HPDE6-E6E7 (cell line): Measurements from ENCODE around the gene GGA1.
"Not testable (repeated sequence)": the region's sequence is repeated elsewhere in the genome, so short reads cannot be mapped to it uniquely, and the experiment has no call there.

Experiments used
- DNase-seq: peaks from one replicate; pipeline ENCODE4 v3.0.0; 2011; ENCODE audit warnings: missing footprints; ENCODE audit errors: extremely low spot score

GGA1 gene

GRCh38 chr22:37570661-37570976 lies 38.0 kb upstream of the GGA1 start:
- DNase-seq = no peak

DNA sequence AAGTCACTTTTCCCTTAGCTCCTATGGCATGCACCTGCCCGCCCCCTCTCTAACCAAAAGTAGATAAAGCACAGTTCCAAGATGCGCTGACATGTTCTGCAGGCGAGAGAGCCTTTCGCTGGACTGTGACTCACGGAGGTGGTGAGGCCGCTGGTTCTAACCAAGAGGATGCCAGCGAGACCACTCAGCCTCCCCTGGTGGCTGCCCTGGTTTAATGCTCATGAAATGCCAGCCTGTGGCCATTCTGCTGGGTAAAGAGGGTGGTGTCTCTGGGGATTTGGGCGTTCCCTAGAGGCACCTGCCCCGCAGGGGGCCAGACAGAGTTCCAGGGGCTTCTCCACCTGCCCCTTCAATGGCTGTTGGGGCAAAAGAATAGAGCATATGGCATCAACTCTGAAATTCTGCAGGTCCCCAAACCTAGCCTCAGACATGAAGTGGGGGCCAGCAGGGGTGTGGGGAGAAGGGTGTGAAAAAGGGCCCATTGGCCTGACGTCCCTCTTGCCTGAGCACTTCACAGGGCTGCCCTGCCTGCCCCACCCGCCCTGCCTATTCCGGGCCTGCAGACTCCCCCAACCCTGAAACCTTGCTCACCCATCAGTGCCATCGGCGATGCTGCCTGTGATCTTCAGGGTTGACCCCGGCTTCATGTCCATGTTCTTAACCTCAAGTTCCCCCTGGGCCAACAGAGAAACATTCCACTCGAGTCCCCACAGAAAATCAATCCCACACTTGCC lies 37.2 kb upstream of the GGA1 start:
- peak; percentile 66 for DNase-seq

- DNase-seq = no peak
Measured at GRCh38 chr22:37571992-37572373, 36.7 kb upstream of the GGA1 start.

DNA sequence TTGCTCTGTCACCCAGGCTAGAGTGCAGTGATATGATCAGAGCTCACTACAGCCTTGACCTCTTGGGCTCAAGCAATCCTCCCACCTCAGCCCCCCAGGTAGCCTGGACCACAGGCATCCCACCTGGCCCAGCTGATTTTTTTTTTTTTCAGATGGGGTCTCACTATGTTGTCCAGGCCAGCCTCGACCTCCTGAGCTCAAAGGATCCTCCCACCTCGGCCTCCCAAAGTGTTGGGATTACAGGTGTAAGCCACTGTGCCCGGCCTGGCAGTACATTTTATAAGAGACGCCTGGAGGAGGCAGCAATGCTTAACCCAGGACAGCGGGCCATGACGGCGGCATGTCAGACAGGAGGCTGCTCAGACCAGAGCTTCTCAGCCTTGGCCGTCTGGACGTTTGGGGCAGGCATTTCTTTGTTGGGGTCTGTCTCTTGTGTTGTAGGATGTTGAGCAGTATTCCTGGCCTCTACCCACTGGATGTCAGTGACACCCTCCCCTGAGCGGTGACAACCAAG lies 33.1 kb upstream of the GGA1 start:
- DNase-seq = no peak

DNA sequence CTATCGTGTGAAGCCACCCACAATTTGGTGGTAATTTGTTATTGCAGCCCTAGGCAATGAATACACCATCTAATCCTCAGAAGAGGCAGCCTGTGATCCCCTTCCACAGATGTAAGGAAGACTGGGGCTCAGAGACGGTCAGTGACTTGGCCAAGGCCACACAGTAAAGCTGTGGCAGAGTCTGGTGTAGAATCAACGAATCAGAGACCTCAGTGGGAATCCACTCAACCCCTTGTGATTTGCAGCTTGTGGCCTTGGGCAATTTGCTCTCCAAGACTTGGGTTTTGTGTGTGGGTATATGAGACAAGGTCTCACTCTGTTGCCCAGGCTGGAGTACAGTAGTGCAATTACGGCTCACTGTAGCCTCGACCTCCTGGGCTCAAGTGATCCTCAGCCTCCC lies 30.6 kb upstream of the GGA1 start:
- DNase-seq = no peak

DNA sequence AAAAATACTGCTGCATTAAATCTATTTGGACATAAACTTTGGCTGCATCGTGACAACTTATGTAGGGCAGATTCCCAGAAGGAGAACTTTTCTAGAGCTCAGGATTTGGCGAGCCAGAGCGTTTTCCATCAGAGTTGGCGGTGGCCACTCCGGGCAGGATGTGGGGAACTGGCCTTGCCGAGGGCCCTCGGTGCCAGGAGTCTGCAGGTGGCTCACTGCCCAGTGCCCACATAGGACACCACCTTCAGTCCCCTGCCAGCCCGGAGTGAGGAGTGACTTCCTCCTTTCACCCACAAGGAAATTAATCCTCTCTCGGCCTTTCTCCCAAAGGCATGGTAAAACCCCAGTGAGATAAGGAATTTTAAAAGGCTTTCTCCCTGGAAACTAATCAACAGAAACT lies 27.1 kb upstream of the GGA1 start:
- no peak for DNase-seq

- no peak for DNase-seq
Measured at GRCh38 chr22:37582526-37582925, 26.1 kb upstream of the GGA1 start.

DNA sequence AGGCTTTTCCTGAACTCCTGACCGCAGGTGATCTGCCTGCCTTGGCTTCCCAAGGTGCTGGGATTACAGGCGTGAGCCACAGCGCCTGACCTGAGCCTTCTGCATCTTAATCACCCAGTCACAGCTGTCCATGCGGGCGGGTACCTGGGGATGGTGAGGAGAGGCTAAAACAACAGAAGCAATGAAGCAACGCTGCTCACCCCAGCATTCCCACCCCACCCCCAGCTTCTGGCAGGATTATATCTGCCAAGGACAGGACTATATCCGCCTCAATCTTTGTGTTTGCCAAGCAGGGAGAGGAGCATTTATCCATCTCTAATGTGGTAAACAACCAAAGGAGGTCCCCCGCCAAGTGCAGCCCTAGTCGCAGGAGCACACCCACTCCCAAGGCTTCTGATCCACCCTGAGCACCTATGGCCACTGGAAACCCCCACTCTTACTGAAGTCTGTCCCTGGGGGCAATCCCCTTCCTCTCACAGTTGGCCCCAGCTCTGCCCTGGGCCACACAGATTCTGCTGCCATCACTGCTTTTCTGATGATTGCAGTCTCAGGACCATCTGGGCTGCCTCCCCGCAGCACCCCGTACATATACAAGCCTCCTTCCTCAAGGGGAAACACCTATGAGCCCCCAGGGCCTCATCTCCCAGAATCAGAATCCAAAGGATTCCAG lies 20.0 kb upstream of the GGA1 start:
- no peak for DNase-seq

- no peak for DNase-seq
Measured at GRCh38 chr22:37589636-37590035, 19.0 kb upstream of the GGA1 start.

GRCh38 chr22:37591081-37591480 lies 17.6 kb upstream of the GGA1 start:
- DNase-seq = not testable (repeated sequence)

DNA sequence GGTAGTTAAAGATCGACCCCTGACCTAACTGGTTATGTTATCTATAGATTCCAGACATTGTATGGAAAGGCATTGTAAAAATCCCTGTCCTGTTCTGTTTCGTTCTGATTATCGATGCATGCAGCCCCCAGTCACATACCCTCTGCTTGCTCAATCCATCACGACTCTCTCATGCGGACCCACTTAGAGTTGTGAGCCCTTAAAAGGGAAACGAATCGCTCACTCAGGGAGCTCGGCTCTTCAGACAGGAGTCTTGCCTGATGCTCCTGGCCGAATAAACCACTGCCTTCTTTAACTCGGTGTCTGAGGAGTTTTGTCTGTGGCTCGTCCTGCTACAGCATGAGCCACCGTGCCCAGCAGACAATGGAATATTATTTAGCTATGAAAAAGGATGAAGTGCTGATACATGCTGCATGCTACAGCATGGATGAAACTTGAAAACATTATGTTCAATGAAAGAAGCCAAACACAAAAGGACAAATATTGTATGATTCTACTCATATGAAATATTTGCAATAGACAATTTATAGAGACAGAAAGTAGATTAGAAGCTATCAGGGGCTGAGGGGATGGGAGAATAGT lies 16.7 kb upstream of the GGA1 start:
- DNase-seq = no peak

DNA sequence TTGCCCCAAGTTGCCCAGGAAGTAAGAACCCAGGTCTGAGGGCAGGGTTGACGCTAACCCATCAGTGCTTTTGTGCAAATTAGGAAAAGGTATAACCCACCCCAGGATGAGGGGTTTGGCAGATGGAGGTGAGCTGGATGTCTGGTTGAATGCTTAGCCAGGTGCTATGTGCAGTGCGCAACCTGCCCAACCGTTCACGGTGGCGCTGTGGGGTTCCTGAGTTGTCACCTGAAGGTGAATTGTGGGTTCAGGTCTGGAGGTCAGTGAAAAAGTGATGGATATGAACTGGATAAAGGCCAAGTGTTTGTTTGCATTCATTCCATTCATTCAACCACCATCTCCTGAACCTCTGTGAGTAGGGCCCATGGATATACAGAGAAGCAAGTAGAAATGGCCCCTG lies 14.4 kb upstream of the GGA1 start:
- no peak for DNase-seq

GRCh38 chr22:37599153-37599552 lies 9.5 kb upstream of the GGA1 start:
- DNase-seq = no peak

- DNase-seq = no peak
Measured at GRCh38 chr22:37601203-37601539, 7.5 kb upstream of the GGA1 start.

GRCh38 chr22:37601540-37602442 lies 6.8 kb upstream of the GGA1 start:
- no peak for DNase-seq

GRCh38 chr22:37602546-37603277 lies 5.9 kb upstream of the GGA1 start:
- not testable (repeated sequence) for DNase-seq

DNA sequence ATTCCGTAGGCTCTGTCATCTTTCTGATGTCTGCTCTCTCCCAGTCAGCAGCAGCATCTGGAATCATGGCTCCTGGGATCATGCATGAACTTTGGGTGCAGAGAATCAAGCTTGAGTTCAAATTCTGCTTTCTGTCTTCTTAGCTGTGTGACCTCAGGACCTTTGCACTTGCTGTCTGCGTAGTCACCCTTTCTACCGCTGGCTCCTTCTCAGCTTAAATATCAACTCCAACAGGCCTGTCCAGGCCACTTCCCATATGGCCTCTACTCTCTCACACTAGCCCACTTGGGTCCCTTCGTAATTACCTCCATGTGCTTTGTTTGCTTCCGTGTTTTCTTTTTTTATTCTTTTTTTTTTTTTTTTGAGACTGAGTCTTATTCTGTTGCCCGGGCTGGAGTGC lies 4.6 kb upstream of the GGA1 start:
- no peak for DNase-seq

GRCh38 chr22:37604875-37605274 lies 3.8 kb upstream of the GGA1 start:
- no peak for DNase-seq

DNA sequence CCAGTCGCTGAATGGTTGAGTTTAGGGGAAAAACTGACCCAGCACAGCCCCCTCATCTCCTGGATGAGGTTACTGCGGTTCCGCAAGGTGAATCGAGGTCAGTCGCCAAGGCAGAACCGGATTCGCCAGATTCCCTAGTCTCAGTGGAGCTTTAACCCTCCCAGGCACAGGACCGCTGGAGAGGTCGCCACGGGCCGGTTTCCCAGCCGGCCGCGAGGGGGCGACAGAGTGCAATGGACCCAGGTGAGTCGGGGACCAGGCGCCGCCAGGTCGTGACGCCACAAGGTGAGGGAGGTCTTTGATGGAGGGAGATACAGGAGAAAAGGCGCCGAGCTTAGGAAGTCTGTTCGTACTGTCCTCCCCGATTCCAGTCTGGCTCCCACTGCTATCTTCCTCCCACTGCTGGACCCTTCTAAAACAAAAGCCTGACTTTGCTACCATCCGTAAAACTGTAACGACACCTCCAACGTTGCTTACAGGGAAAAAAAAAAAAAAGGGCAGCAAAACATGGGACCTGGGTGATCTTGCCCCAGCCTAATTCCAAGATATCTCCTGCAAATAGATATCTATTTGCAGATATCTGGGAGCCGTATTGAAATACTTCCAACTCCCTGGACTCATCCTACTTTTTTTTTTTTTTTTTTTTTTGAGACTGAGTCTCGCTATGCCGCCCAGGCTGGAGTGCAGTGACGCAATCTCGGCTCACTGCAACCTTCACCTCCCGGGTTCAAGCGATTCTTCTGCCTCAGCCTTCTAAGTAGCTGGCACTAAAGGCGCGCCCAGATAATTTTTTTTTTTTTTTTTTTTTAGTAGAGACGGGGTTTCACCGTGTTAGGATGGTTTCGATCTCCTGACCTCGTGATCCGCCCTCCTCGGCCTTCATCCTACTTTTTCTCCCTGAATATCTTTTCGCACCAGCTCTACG lies 1.4 kb upstream of the GGA1 start:
- DNase-seq = peak; percentile 90

DNA sequence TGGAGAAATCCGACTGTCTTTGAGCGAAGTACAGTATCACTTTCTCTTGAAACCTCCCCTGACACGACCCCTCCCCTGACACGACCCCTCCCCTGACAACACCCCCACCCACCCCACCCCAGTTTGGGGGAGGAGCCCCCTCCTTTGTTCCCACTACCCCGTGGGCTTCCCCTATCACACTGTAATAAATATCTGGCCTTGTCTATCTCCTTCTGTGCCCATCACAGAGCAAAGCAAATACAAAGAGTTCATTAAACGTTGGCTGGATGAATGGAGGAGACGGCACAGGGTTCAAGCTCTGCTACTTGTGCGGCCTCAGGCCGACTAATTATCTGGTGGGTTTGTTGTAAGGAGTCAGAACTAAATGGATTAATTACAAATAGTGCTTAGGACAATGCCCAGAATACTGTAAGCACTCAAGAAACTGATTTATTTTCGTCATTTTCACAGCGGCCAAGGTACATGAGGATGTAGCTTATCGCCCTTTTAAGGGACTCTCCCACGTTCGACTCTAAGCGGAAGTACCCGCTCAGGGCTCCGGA lies 628 bp upstream of the GGA1 start:
- no peak for DNase-seq
